K562 (cell line): Measurements from ENCODE around the gene BACH1. TPM values are rescaled to one million over a fixed set of nuclear protein-coding genes. Genes with fewer than 3 reads are reported as not detected.

ENCODE experiments used
- ATAC-seq: fragments of 200-7000 bp; cut with Tn5 transposase; 3 replicates; pipeline ENCODE4 v1.9.1; 2020; ENCODE audit warnings: moderate library complexity
- BruUV-seq: library from RNA; stranded (reverse); fragments of 400-500 nt; replicated peaks from 2 replicates; lab custom pipeline; 2021; lab: Mats Ljungman, UMichigan
- CTCF ChIA-PET: fragments of 300-600 bp; formaldehyde crosslinking; extraction: SDS; loops from one replicate; lab custom pipeline; 2021; ENCODE audit warnings: low intra/inter-chr PET ratio; lab: Yijun Ruan, JAX
- POLR2A ChIA-PET: fragments of 300-600, 350-650 bp; sonication (Branson Sonifier 250); formaldehyde crosslinking; extraction: SDS; loops from one replicate; lab custom pipeline; 2021; ENCODE audit warnings: antibody characterized with exemption, inconsistent platforms; lab: Yijun Ruan, JAX
- DNase-seq, 4 experiments: peaks; one replicate each; pipeline versions ENCODE4 v3.0.0 to v3.0.0-alpha.2; 2011 to 2018; ENCODE audit warnings: low spot score in 3 of 4, mixed read lengths in 3 of 4; ENCODE audit errors: extremely low read depth in 1 of 4
- FAIRE-seq: peaks from 2 replicates; lab custom pipeline; 2011; peaks lifted over from hg19 to GRCh38; lab: Jason Lieb, UNC
- H2AFZ ChIP-seq: 2 replicates; pipeline ENCODE4 v1.6.0; 2011; ENCODE audit warnings: low read depth, low read length, control low read depth, inconsistent platforms
- H3K27ac ChIP-seq: fragments of 200-600 bp; 3 replicates; pipeline ENCODE4 v1.8.0; 2011; ENCODE audit warnings: low read depth, mild to moderate bottlenecking, control low read depth, inconsistent platforms, low read length, moderate library complexity, mixed read lengths; ENCODE audit errors: extremely low read depth
- H3K27me3 ChIP-seq, 2 experiments: fragments of 300-600 bp in 1 of 2; 2 replicates in 1 of 2; 3 replicates in 1 of 2; pipeline versions ENCODE4 v1.6.0 to v1.8.0; 2011; ENCODE audit warnings: inconsistent platforms in 2 of 2, low read length in 2 of 2, mild to moderate bottlenecking in 1 of 2, mixed read lengths in 1 of 2, moderate library complexity in 1 of 2; ENCODE audit not compliant: control insufficient read depth in 2 of 2, insufficient read depth in 2 of 2
- H3K36me3 ChIP-seq: fragments of 300-600 bp; 3 replicates; pipeline ENCODE4 v1.8.0; 2011; ENCODE audit warnings: mild to moderate bottlenecking, low read length, inconsistent platforms; ENCODE audit not compliant: control insufficient read depth, insufficient read depth
- H3K4me1 ChIP-seq, 2 experiments: fragments of 200-600 bp in 1 of 2; replicated peaks in 1 of 2; 2 replicates in 1 of 2; 3 replicates in 1 of 2; pipeline versions ENCODE4 v1.5.1 to v1.8.0; 2011; ENCODE audit warnings: inconsistent platforms in 2 of 2, low read length in 2 of 2, mild to moderate bottlenecking in 1 of 2, mixed read lengths in 1 of 2, moderate library complexity in 1 of 2; ENCODE audit not compliant: control insufficient read depth in 2 of 2, insufficient read depth in 2 of 2
- H3K4me2 ChIP-seq: 2 replicates; pipeline ENCODE4 v1.6.1; 2011; ENCODE audit warnings: low read length, control low read depth, inconsistent platforms, mixed read lengths; ENCODE audit not compliant: insufficient read depth
- H3K4me3 ChIP-seq: fragments of 200-600 bp; sonication (generic), shearing (Covaris generic); 2 replicates; pipeline ENCODE4 v1.5.1; 2016; ENCODE audit warnings: control low read depth, inconsistent platforms
- H3K79me2 ChIP-seq: fragments of 200-600 bp; 3 replicates; pipeline ENCODE4 v1.8.0; 2011; ENCODE audit warnings: low read length, inconsistent platforms; ENCODE audit not compliant: control insufficient read depth, insufficient read depth
- H3K9ac ChIP-seq, 2 experiments: 2 replicates each; pipeline versions ENCODE4 v1.6.0 to v1.6.1; 2011; ENCODE audit warnings: low read depth in 2 of 2, low read length in 2 of 2, control low read depth in 1 of 2, inconsistent platforms in 1 of 2, mild to moderate bottlenecking in 1 of 2, mixed read lengths in 1 of 2; ENCODE audit not compliant: insufficient read depth in 1 of 2
- H3K9me1 ChIP-seq: one replicate; pipeline ENCODE4 v1.6.0; 2011; ENCODE audit warnings: inconsistent platforms, mild to moderate bottlenecking, low read length, moderate library complexity; ENCODE audit not compliant: control insufficient read depth, insufficient read depth
- H3K9me3 ChIP-seq: replicated peaks from 2 replicates; pipeline ENCODE4 v1.5.1; 2011; ENCODE audit warnings: low read depth, low read length, inconsistent platforms; ENCODE audit not compliant: control insufficient read depth, insufficient read depth
- H4K20me1 ChIP-seq: replicated peaks from 2 replicates; pipeline ENCODE4 v1.6.1; 2011; ENCODE audit warnings: low read length, inconsistent platforms, mixed read lengths; ENCODE audit not compliant: control insufficient read depth, insufficient read depth
- ERF ChIP-seq: fragments of 450-650 bp; formaldehyde crosslinking; IDR thresholded peaks from 2 replicates; pipeline ENCODE4 v1.4.0; 2020; ENCODE audit warnings: mild to moderate bottlenecking, mixed read lengths
- FOXA3 ChIP-seq, 2 experiments: fragments of 450-650 bp in 1 of 2; sonication (generic) in 1 of 2; formaldehyde crosslinking; IDR thresholded peaks in 1 of 2; conservative IDR thresholded peaks in 1 of 2; 2 replicates each; pipeline versions ENCODE4 v1.4.0 to v1.8.0; 2020 to 2022; ENCODE audit warnings: mild to moderate bottlenecking in 2 of 2, missing genetic modification reagents in 1 of 2
- L3MBTL2 ChIP-seq: fragments of 450-650 bp; IDR thresholded peaks from 2 replicates; pipeline ENCODE4 v1.6.1; 2016; ENCODE audit warnings: mild to moderate bottlenecking, moderate library complexity
- NCOA6 ChIP-seq: fragments of 450-650 bp; IDR thresholded peaks from 2 replicates; pipeline ENCODE4 v1.6.1; 2017; ENCODE audit warnings: mild to moderate bottlenecking
- POLR2AphosphoS2 ChIP-seq: IDR thresholded peaks from 2 replicates; pipeline ENCODE4 v1.6.1; 2012; ENCODE audit warnings: low read length, improper control_type of control experiment
- SMAD2 ChIP-seq: fragments of 150-350 bp; IDR thresholded peaks from 2 replicates; pipeline ENCODE4 v1.6.1; 2014; ENCODE audit warnings: low read depth, mild to moderate bottlenecking, low read length
- TAF15 ChIP-seq: fragments of 200-400 bp; formaldehyde crosslinking; IDR thresholded peaks from 2 replicates; pipeline ENCODE4 v1.6.1; 2017; ENCODE audit warnings: mild to moderate bottlenecking, low read depth, low read length, moderate library complexity
- ZNF311 ChIP-seq: fragments of 250-450 bp; sonication (Bioruptor Pico); IDR thresholded peaks from 2 replicates; pipeline ENCODE4 v1.4.0; 2020; ENCODE audit warnings: mild to moderate bottlenecking, moderate library complexity
- ZNF384 ChIP-seq: IDR thresholded peaks from 2 replicates; pipeline ENCODE4 v1.6.1; 2012; ENCODE audit warnings: low read depth, low read length, improper control_type of control experiment
- WGBS: fragments of 100-300 bp; shearing (Covaris generic); methylation state at CpG from one replicate; pipeline ENCODE4 v1.1.6; 2016; ENCODE audit warnings: low coverage, mixed read lengths; ENCODE audit not compliant: insufficient coverage; ENCODE audit errors: missing lambda C conversion rate; 5-methylcytosine and 5-hydroxymethylcytosine counted together
- in situ Hi-C: fragments of 300-500 bp; cut with MboI; formaldehyde crosslinking; loops from 4 replicates; pipeline ENCODE4 v1.15.0; 2018; ENCODE audit warnings: inconsistent platforms, mixed read lengths
- intact Hi-C: fragments of 100-400 bp; cut with micrococcal nuclease; formaldehyde crosslinking; loops from 2 replicates; pipeline ENCODE4 v1.14.2; 2022
- polyA plus RNA-seq, 8 experiments: library from polyadenylated mRNA; depleted of rRNA in 4 of 8; stranded (reverse) in 5 of 8; unstranded in 3 of 8; fragments of >200 nt; fragmentation: Nextera tagmentation in 2 of 8; fragmentation: Illumina TruSeq in 1 of 8; extraction: Ambion mirVana in 2 of 8; extraction: Trizol in 1 of 8; gene quantifications; 2 replicates each; pipeline versions ENCODE4 v1.2.1 to v1.2.3, GENCODE V29; 2011 to 2014; ENCODE audit warnings: inconsistent platforms in 1 of 8, missing spikeins in 1 of 8
- total RNA-seq, 7 experiments: library from RNA; depleted of rRNA in 6 of 7; stranded (reverse); fragments of >200 nt in 6 of 7; fragmentation: Illumina TruSeq in 2 of 7; extraction: Trizol in 2 of 7; gene quantifications; 2 replicates each; pipeline versions ENCODE4 v1.2.1 to v1.2.3, GENCODE V29; 2011 to 2021; ENCODE audit warnings: low replicate concordance in 1 of 7

The BACH1 gene
- total and polyA plus RNA-seq, 9 of the 15 experiments (the other 6 are each of a cell fraction or from before 2014, with no cell fraction given) = 10.6 to 58.5 (median 28.6) TPM

- ChIA-PET CTCF (no interaction called here), POLR2A (interaction anchor here (11.8 kb wide), 1 partner anchor 17 kb away, joined by 220 read pairs; no protein-coding TSS in a partner anchor)
- intact Hi-C loops = loop anchor here (5.0 kb wide), 1 partner anchor 134 kb away; no protein-coding TSS in a partner anchor
- no peak overlapping the region for H3K27ac ChIP-seq
- no peak overlapping the region for H3K9ac ChIP-seq
- no peak overlapping the region for H3K4me2 ChIP-seq
- no peaks in the 10 kb centered on the region for H3K9me3 ChIP-seq
- H3K4me3 ChIP-seq = no peak overlapping the region
- peaks cover 10 to 11% of the 10 kb centered on the region in 2 experiments for H3K4me1 ChIP-seq
- FAIRE-seq = no peak
- peaks cover 24% of the 10 kb centered on the region for H3K79me2 ChIP-seq
- BruUV-seq = no TSS peak
- no peaks in the 10 kb centered on the region for H3K27me3 ChIP-seq
- WGBS = 45% methylated on average over 3 of the region's 3 CpGs
- no peak for DNase-seq
- TF ChIP-seq POLR2AphosphoS2 (no peak), ZNF384 (0 out of 2 replicates have a peak, but pooled peaks have one; percentile 15)
- TF ChIP-seq, all 486 proteins: peak for 1
- ATAC-seq = no peak
- Histone ChIP-seq H3K36me3 (peaks cover 5% of the 10 kb centered on the region; the same call in 2 of the 3 replicates), H3K9me1 (no peaks in the 10 kb centered on the region), H4K20me1 (peaks cover 16% of the 10 kb centered on the region), H2AFZ (no peak overlapping the region)
- in situ Hi-C loops = no loop called here
These were observed 2.3 kb upstream of the BACH1 start for GRCh38 chr21:29296446-29296845.

GRCh38 chr21:29297483-29298347, 1.0 kb upstream of the BACH1 start:
- no peak for DNase-seq
- ChIA-PET CTCF (interaction anchor here (0.6 to 1.2 kb wide), 2 partner anchors 53 to 133 kb away, joined by 3 read pairs; no protein-coding TSS in a partner anchor), POLR2A (interaction anchor here (0.6 to 11.8 kb wide), 4 partner anchors 8 to 80 kb away, joined by 3 to 220 read pairs (median 24); no protein-coding TSS in a partner anchor)
- no peaks in the 10 kb centered on the region for H3K9me3 ChIP-seq
- peaks cover 28% of the 10 kb centered on the region for H4K20me1 ChIP-seq
- H2AFZ ChIP-seq = peak overlapping the region; percentile 88
- in situ Hi-C loops = no loop called here
- H3K27me3 ChIP-seq = no peaks in the 10 kb centered on the region
- peak overlapping the region; percentile 52 to 98; a peak in 3 of 4 replicates for H3K9ac ChIP-seq
- BruUV-seq = TSS peak; percentile 68
- H3K27ac ChIP-seq = no peak overlapping the region; the same call in 2 of the 3 replicates
- H3K4me1 ChIP-seq = peaks cover 10 to 23% of the 10 kb centered on the region in 2 experiments
- no peak for ATAC-seq
- peaks cover 5% of the 10 kb centered on the region; the same call in 2 of the 3 replicates for H3K36me3 ChIP-seq
- peak overlapping the region; percentile 74 for H3K4me3 ChIP-seq
- no peak for FAIRE-seq
- peak overlapping the region; percentile 81 for H3K4me2 ChIP-seq
- no peaks in the 10 kb centered on the region for H3K9me1 ChIP-seq
- H3K79me2 ChIP-seq = peaks cover 36% of the 10 kb centered on the region
- 64% methylated on average over 24 of the region's 27 CpGs for WGBS
- intact Hi-C loops = loop anchor here (5.0 kb wide), 1 partner anchor 135 kb away; no protein-coding TSS in a partner anchor
- TF ChIP-seq ERF = no peak
- TF ChIP-seq SMAD2 = no peak
- TF ChIP-seq L3MBTL2 = no peak
- TF ChIP-seq FOXA3 (CRISPR knock-in tag; conservative IDR thresholded peaks at IDR 0.05 in 1 of 2, IDR thresholded peaks at IDR 0.05 in 1 of 2) = peak in 1 of 2 experiments; percentile 52; a peak in 1 of 4 replicates
- TF ChIP-seq NCOA6 = no peak
- no peak for TF ChIP-seq ZNF311 (CRISPR knock-in tag)
- 0 out of 2 replicates have a peak, but pooled peaks have one; percentile 45 for TF ChIP-seq TAF15
